Prostate gland (tissue), 2 donors: ENCODE measurements around the gene GPSM1. TPM values are rescaled to one million over a fixed set of nuclear protein-coding genes. Genes with fewer than 3 reads are reported as not detected.

Experiments
- DNase-seq: peaks from one replicate; pipeline ENCODE4 v3.0.0-alpha.2; 2019; ENCODE audit warnings: low spot score
- H3K27ac ChIP-seq, 2 donors: fragments of 200-600 bp; sonication (generic); 2 replicates each; pipeline ENCODE4 v1.5.1; 2017 to 2019
- H3K27me3 ChIP-seq: fragments of 200-600 bp; sonication (generic); replicated peaks from 2 replicates; pipeline ENCODE4 v1.5.1; 2019; ENCODE audit not compliant: insufficient read depth
- H3K36me3 ChIP-seq, 2 donors: fragments of 200-600 bp; sonication (generic); 1 replicate in 1 of 2; 2 replicates in 1 of 2; pipeline versions ENCODE4 v1.5.1 to v1.8.1; 2017 to 2019
- H3K4me1 ChIP-seq: fragments of 200-600 bp; sonication (generic); replicated peaks from 2 replicates; pipeline ENCODE4 v1.5.1; 2019
- H3K4me3 ChIP-seq, 2 donors: fragments of 200-600 bp; sonication (generic); 2 replicates each; pipeline ENCODE4 v1.5.1; 2017 to 2019
- H3K9me3 ChIP-seq: fragments of 200-600 bp; sonication (generic); 2 replicates; pipeline ENCODE4 v1.5.1; 2017
- POLR2A ChIP-seq: fragments of 450-650 bp; IDR thresholded peaks from one replicate; pipeline ENCODE4 v1.6.1; 2016; ENCODE audit warnings: antibody characterized with exemption, mild to moderate bottlenecking
- POLR2AphosphoS5 ChIP-seq: sonication (generic); formaldehyde crosslinking; IDR thresholded peaks from one replicate; pipeline ENCODE4 v1.6.1; 2017; ENCODE audit warnings: antibody characterized with exemption
- WGBS: methylation state at CpG from one replicate; pipeline ENCODE4 v1.1.5; 2018; 5-methylcytosine and 5-hydroxymethylcytosine counted together
- intact Hi-C: fragments of 100-400 bp; cut with DNase I; formaldehyde crosslinking; loops from one replicate; pipeline ENCODE4 v1.14.2; 2022
- total RNA-seq, 2 donors: library from RNA; depleted of rRNA; stranded (reverse); fragments of >200 nt; gene quantifications; one replicate each; pipeline ENCODE4 v1.1.0, GENCODE V29; 2016
- TF ChIP-seq, protein P1 (sequence below), 4 experiments: fragments of 200-600 bp in 2 of 4; fragments of 450-650 bp in 2 of 4; sonication (generic) in 2 of 4; IDR thresholded peaks; 1 replicate in 3 of 4; 2 replicates in 1 of 4; pipeline ENCODE4 v1.5.1; 2016 to 2019; ENCODE audit warnings: antibody characterized with exemption in 4 of 4, mild to moderate bottlenecking in 2 of 4, moderate library complexity in 2 of 4

GPSM1 gene
- total RNA-seq, 2 donors from 2014 or later: 11.3 to 89.2 TPM

DNA sequence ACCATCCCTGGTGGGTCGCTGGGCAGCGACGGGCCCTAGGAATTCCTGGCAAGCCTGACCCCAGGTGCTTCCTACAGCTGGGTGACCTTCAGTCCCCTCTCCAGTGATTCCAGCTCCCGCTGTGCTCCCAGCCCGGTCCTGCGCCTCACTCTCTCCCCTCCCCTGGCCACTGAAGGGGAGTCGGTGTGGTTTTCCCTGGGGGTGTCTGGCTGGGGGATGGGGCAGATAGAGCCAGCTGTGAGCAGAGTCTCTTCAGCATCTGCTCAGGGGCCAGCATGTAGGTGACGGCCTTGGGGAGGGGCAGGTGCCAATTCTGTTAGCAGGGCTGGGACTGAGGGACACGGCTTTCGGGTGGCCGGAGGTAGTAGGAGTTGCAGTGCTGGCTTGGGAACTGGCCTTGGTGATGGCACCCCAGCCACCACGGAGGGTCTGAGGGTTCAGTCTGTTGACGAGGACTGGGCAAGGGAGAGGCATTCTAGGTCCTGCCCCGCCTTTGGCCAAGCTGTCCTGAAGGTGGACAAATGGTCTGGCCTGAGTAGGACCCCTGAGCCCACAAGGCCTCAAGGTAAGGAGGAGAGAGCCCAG, 3.2 kb downstream of the GPSM1 start:
- Histone ChIP-seq H3K27ac (no peak overlapping the region), H3K27me3 (no peaks in the 10 kb centered on the region), H3K4me3 (no peak overlapping the region), H3K9me3 (no peaks in the 10 kb centered on the region), H3K36me3 (no peaks in the 10 kb centered on the region), H3K4me1 (peaks cover 14% of the 10 kb centered on the region)
- 78% methylated on average over 14 of the region's 14 CpGs for WGBS
- intact Hi-C loops: no loop called here
- no peak for TF ChIP-seq POLR2AphosphoS5
- TF ChIP-seq, protein P1, sequence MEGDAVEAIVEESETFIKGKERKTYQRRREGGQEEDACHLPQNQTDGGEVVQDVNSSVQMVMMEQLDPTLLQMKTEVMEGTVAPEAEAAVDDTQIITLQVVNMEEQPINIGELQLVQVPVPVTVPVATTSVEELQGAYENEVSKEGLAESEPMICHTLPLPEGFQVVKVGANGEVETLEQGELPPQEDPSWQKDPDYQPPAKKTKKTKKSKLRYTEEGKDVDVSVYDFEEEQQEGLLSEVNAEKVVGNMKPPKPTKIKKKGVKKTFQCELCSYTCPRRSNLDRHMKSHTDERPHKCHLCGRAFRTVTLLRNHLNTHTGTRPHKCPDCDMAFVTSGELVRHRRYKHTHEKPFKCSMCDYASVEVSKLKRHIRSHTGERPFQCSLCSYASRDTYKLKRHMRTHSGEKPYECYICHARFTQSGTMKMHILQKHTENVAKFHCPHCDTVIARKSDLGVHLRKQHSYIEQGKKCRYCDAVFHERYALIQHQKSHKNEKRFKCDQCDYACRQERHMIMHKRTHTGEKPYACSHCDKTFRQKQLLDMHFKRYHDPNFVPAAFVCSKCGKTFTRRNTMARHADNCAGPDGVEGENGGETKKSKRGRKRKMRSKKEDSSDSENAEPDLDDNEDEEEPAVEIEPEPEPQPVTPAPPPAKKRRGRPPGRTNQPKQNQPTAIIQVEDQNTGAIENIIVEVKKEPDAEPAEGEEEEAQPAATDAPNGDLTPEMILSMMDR (IDR thresholded peaks at IDR 0.05): no peak
- TF ChIP-seq POLR2A: no peak
- no peak for DNase-seq

DNA sequence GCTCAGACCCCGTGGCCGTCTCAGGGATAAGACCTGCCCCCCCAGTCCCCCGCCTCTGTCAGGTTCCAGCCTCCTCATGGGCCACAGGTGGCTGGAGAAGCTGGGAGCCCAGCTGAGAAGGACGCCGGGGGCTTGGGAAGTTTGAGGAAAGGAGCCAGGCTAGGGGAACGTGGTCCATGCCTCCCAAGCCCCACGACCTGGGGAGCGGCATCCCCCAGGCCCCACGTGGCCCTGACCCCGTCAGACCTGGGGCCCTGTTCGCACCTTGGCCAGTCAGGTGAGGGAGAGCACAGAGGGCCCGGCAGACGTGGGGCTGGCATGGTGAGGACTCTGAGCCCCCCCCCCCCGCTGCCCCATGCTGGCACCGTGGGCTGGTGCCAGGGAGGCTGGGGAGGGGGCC, 3.7 kb downstream of the GPSM1 start:
- H3K4me1 ChIP-seq: peaks cover 14% of the 10 kb centered on the region
- H3K27ac ChIP-seq: no peak overlapping the region
- WGBS: 85% methylated on average over 13 of the region's 15 CpGs
- DNase-seq: no peak
- no peaks in the 10 kb centered on the region for H3K9me3 ChIP-seq
- intact Hi-C loops: no loop called here
- H3K4me3 ChIP-seq: no peak overlapping the region
- H3K27me3 ChIP-seq: no peaks in the 10 kb centered on the region
- TF ChIP-seq, protein P1 (IDR thresholded peaks at IDR 0.05): no peak
- H3K36me3 ChIP-seq: no peaks in the 10 kb centered on the region

DNA sequence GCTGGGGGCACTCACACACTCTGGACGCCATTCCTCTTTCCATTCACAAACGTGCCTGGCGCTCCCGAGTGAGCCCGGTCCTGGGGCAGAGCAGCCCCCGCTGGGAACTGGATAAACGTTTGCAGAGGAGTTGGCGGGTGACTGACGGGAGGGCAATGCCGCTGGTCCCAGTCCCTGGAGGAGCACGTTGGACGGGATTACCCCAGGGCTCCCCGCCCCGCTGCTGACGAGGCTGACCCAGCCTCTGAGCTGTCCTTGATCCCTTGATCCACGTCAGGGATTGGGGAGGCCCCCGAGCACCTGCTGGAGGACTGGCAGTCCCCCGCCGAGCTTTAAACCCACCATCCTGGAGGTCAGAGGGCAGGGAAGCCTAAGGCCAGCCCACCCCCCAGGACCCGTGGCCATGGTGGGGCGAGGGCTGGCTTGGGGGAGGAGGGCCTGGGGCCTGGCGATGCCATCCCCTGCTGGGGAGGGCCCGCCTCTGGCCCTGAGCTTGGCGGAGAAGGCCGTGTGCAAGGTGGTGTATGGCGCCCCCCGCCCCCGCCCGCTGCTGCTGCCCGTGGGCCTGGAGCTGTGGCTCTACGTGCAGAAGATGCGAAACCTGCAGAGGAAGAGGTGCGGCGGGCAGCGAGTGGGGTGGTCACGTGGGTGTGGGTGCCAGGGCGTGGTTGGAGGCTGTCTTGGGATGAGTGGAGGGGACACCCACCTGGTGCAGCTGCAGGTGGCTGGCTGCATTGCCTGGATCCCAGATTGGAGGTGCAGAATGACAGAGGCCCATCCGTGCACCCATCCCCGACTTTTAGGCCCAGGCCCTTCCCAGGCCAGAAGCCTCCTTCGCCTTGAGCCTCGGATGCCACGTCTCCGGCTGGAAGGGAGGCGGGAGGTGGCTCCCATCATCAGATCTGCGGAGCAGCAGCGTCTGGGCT, 4.5 kb downstream of the GPSM1 start:
- Histone ChIP-seq H3K4me3 (no peak overlapping the region), H3K27me3 (no peaks in the 10 kb centered on the region), H3K4me1 (peaks cover 14% of the 10 kb centered on the region), H3K27ac (no peak overlapping the region), H3K9me3 (no peaks in the 10 kb centered on the region), H3K36me3 (no peaks in the 10 kb centered on the region)
- TF ChIP-seq, protein P1 (IDR thresholded peaks at IDR 0.05): no peak
- TF ChIP-seq POLR2A (no peak), POLR2AphosphoS5 (no peak)
- no peak for DNase-seq
- WGBS: 82% methylated on average over 46 of the region's 46 CpGs
- intact Hi-C loops: no loop called here

DNA sequence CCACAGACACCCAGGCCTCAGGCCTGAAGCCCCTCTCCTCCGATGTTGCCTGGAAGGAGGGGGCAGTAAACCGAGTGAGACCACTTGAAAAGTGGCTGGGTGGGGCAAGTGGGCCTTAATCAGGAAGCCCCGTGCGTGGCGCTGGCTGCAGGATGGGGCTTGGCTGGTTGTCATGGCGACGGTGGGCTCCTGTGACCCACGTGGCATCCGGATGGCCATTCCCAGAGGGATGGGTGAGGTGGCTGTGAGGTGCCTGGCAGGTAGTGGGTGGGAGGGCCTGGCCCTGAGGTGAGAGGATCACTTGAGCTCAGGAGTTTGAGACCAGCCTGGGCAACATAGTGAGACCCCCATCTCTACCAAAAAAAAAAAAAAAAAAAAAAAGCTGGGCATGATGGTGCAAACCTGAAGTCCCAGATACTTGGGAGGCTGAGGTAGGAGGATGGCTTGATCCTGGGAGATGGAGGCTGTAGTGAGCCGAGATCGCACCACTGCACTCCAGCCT, 5.2 kb downstream of the GPSM1 start:
- H3K9me3 ChIP-seq: no peaks in the 10 kb centered on the region
- TF ChIP-seq POLR2AphosphoS5 (no peak), POLR2A (no peak)
- TF ChIP-seq, protein P1 (IDR thresholded peaks at IDR 0.05): no peak
- 73% methylated on average over 11 of the region's 11 CpGs for WGBS
- H3K4me1 ChIP-seq: peaks cover 14% of the 10 kb centered on the region
- intact Hi-C loops: no loop called here
- no peak for DNase-seq
- no peak overlapping the region for H3K27ac ChIP-seq
- no peaks in the 10 kb centered on the region for H3K27me3 ChIP-seq
- peaks cover 0 to 4% of the 10 kb centered on the region in 2 donors for H3K36me3 ChIP-seq
- no peak overlapping the region for H3K4me3 ChIP-seq
